Stimulated activated CD4-positive, alpha-beta T cell treated with anti-CD3 and anti-CD28 coated beads, TNF-alpha, amount 100 ng/mL, for 48 hours (primary cell): Measurements from ENCODE around the gene TUBGCP2.

ENCODE experiments used
- DNase-seq, 3 donors: peaks; one replicate each; pipeline ENCODE4 v3.0.0-alpha.2; 2020; ENCODE audit warnings: low read depth in 3 of 3

TUBGCP2 gene

GRCh38 chr10:133306097-133306476 lies 2.6 kb downstream of the TUBGCP2 start:
- no peak for DNase-seq

- no peak for DNase-seq
Measured at GRCh38 chr10:133303206-133303605, 5.5 kb downstream of the TUBGCP2 start.

GRCh38 chr10:133302230-133302629 lies 6.4 kb downstream of the TUBGCP2 start:
- DNase-seq: no peak

GRCh38 chr10:133299738-133300137 lies 8.9 kb downstream of the TUBGCP2 start:
- DNase-seq: no peak

- no peak for DNase-seq
Measured at GRCh38 chr10:133299224-133299623, 9.4 kb downstream of the TUBGCP2 start.

- DNase-seq: no peak
Measured at GRCh38 chr10:133298466-133298865, 10.2 kb downstream of the TUBGCP2 start.

GRCh38 chr10:133297504-133297903 lies 11.2 kb downstream of the TUBGCP2 start:
- no peak for DNase-seq

GRCh38 chr10:133295426-133296320 lies 13.0 kb downstream of the TUBGCP2 start:
- no peak for DNase-seq

GRCh38 chr10:133294189-133294588 lies 14.5 kb downstream of the TUBGCP2 start:
- no peak for DNase-seq

- DNase-seq: no peak
Measured at GRCh38 chr10:133293810-133294119, 14.9 kb downstream of the TUBGCP2 start.

- no peak for DNase-seq
Measured at GRCh38 chr10:133292919-133293809, 15.5 kb downstream of the TUBGCP2 start.

GRCh38 chr10:133289761-133290160 lies 18.9 kb downstream of the TUBGCP2 start:
- no peak for DNase-seq

GRCh38 chr10:133287832-133288500 lies 20.7 kb downstream of the TUBGCP2 start:
- DNase-seq: no peak

- no peak for DNase-seq
Measured at GRCh38 chr10:133286366-133286765, 22.3 kb downstream of the TUBGCP2 start.

GRCh38 chr10:133285217-133285616 lies 23.5 kb downstream of the TUBGCP2 start:
- no peak for DNase-seq

- DNase-seq: no peak
Measured at GRCh38 chr10:133283931-133284330, 24.7 kb downstream of the TUBGCP2 start.

GRCh38 chr10:133282846-133283390 lies 25.8 kb downstream of the TUBGCP2 start:
- no peak for DNase-seq

- no peak for DNase-seq
Measured at GRCh38 chr10:133281628-133282372, 26.9 kb downstream of the TUBGCP2 start.

GRCh38 chr10:133281084-133281483 lies 27.6 kb downstream of the TUBGCP2 start:
- no peak for DNase-seq

GRCh38 chr10:133280391-133281059 lies 28.1 kb downstream of the TUBGCP2 start:
- no peak for DNase-seq
